CD8-positive, alpha-beta memory T cell (primary cell): ENCODE data around the gene C5. TPM values are rescaled to one million over a fixed set of nuclear protein-coding genes. Genes with fewer than 3 reads are reported as not detected.

ENCODE experiments used
- CTCF ChIA-PET: fragments of 350-600 bp; sonication (Branson Sonifier 250); formaldehyde crosslinking; loops from one replicate; lab custom pipeline; 2021; ENCODE audit warnings: antibody characterized with exemption; lab: Charles Lee
- POLR2A ChIA-PET: fragments of 350-600 bp; sonication (Branson Sonifier 250); formaldehyde crosslinking; loops from one replicate; lab custom pipeline; 2021; ENCODE audit warnings: antibody characterized with exemption; lab: Charles Lee
- DNase-seq, 5 donors: peaks; one replicate each; pipeline versions ENCODE4 v3.0.0 to v3.0.0-alpha.2; 2020 to 2022; ENCODE audit warnings: mixed read lengths in 1 of 5
- H3K27ac ChIP-seq: one replicate; pipeline ENCODE4 v1.7.0; 2013; ENCODE audit warnings: low read depth, mild to moderate bottlenecking, low read length, moderate library complexity
- H3K27me3 ChIP-seq: 2 replicates; pipeline ENCODE4 v1.7.0; 2013; ENCODE audit warnings: low read length, mild to moderate bottlenecking; ENCODE audit not compliant: insufficient read depth, poor library complexity, severe bottlenecking
- H3K36me3 ChIP-seq: 2 replicates; pipeline ENCODE4 v1.7.0; 2013; ENCODE audit warnings: mild to moderate bottlenecking, low read length, moderate library complexity; ENCODE audit not compliant: insufficient read depth
- H3K4me1 ChIP-seq: 2 replicates; pipeline ENCODE4 v1.7.0; 2013; ENCODE audit warnings: mild to moderate bottlenecking, low read length, moderate library complexity; ENCODE audit not compliant: insufficient read depth
- H3K4me3 ChIP-seq: 2 replicates; pipeline ENCODE4 v1.7.0; 2013; ENCODE audit warnings: mild to moderate bottlenecking, low read length
- H3K9me3 ChIP-seq: 2 replicates; pipeline ENCODE4 v1.7.0; 2013; ENCODE audit warnings: mild to moderate bottlenecking, low read length
- H3K27ac Mint-ChIP-seq, 8 donors: one replicate each; pipeline ENCODE4 v1.8.0; 2020 to 2021; ENCODE audit warnings: mixed read lengths in 8 of 8, mild to moderate bottlenecking in 6 of 8, inconsistent platforms in 3 of 8, moderate library complexity in 3 of 8
- H3K27me3 Mint-ChIP-seq, 2 donors: one replicate each; pipeline ENCODE4 v1.8.0; 2020 to 2021; ENCODE audit warnings: mixed read lengths in 2 of 2, mild to moderate bottlenecking in 1 of 2, moderate library complexity in 1 of 2
- H3K36me3 Mint-ChIP-seq, 3 donors: one replicate each; pipeline ENCODE4 v1.8.0; 2020 to 2021; ENCODE audit warnings: mixed read lengths in 3 of 3, inconsistent platforms in 1 of 3, mild to moderate bottlenecking in 1 of 3
- H3K4me1 Mint-ChIP-seq, 3 donors: one replicate each; pipeline ENCODE4 v1.8.0; 2020 to 2021; ENCODE audit warnings: mixed read lengths in 3 of 3, inconsistent platforms in 1 of 3, mild to moderate bottlenecking in 1 of 3
- H3K4me3 Mint-ChIP-seq, 7 donors: one replicate each; pipeline ENCODE4 v1.8.0; 2020 to 2021; ENCODE audit warnings: mixed read lengths in 7 of 7, mild to moderate bottlenecking in 6 of 7, moderate library complexity in 4 of 7, inconsistent platforms in 2 of 7
- H3K9me3 Mint-ChIP-seq, 5 donors: one replicate each; pipeline ENCODE4 v1.8.0; 2020 to 2022; ENCODE audit warnings: mixed read lengths in 5 of 5, mild to moderate bottlenecking in 3 of 5, moderate library complexity in 2 of 5, inconsistent platforms in 1 of 5
- polyA plus RNA-seq: library from polyadenylated mRNA; unstranded; fragments of 300-500 nt; fragmentation: Illumina TruSeq; gene quantifications from one replicate; pipeline ENCODE4 v1.2.3, GENCODE V29; 2021
- total RNA-seq, 2 experiments: library from RNA; stranded (reverse); gene quantifications; one replicate each; pipeline ENCODE4 v1.2.3, GENCODE V29; 2021

The C5 gene
- total and polyA plus RNA-seq, 3 experiments from 2014 or later = 1.1 to 1.3 TPM; not detected in 1

- Mint-ChIP-seq H3K27ac (no peak overlapping the region), H3K27me3 (peaks cover 0 to 2% of the 10 kb centered on the region in 2 donors), H3K9me3 (no peaks in the 10 kb centered on the region), H3K4me1 (no peaks in the 10 kb centered on the region), H3K4me3 (no peak overlapping the region), H3K36me3 (peaks cover 0 to 5% (median 0%) of the 10 kb centered on the region in 3 donors)
- ChIA-PET POLR2A (no interaction called here), CTCF (no interaction called here)
- H3K27me3 ChIP-seq = no peaks in the 10 kb centered on the region
- H3K36me3 ChIP-seq = no peaks in the 10 kb centered on the region
- H3K27ac ChIP-seq = no peak overlapping the region
- no peak overlapping the region for H3K4me3 ChIP-seq
- no peaks in the 10 kb centered on the region for H3K9me3 ChIP-seq
- no peaks in the 10 kb centered on the region for H3K4me1 ChIP-seq
- no peak for DNase-seq
Observed at GRCh38 chr9:121026768-121027167, 23.3 kb downstream of the C5 start.

- H3K27ac Mint-ChIP-seq = no peak overlapping the region
Observed at GRCh38 chr9:121026260-121026691, 23.8 kb downstream of the C5 start.

GRCh38 chr9:121024237-121024636 is 25.8 kb downstream of the C5 start:
- no peak overlapping the region for H3K27ac Mint-ChIP-seq
- CTCF ChIA-PET = no interaction called here
- no peak overlapping the region for H3K4me3 Mint-ChIP-seq

More at GRCh38 chr9:121026260-121026691, 23.8 kb downstream of the C5 start:
- Mint-ChIP-seq H3K36me3 (peaks cover 0 to 5% (median 0%) of the 10 kb centered on the region in 3 donors), H3K27me3 (peaks cover 0 to 2% of the 10 kb centered on the region in 2 donors), H3K9me3 (no peaks in the 10 kb centered on the region), H3K4me3 (no peak overlapping the region), H3K4me1 (no peaks in the 10 kb centered on the region)
- ChIA-PET POLR2A (no interaction called here), CTCF (no interaction called here)
- Histone ChIP-seq H3K4me3 (no peak overlapping the region), H3K27ac (no peak overlapping the region), H3K27me3 (no peaks in the 10 kb centered on the region), H3K9me3 (no peaks in the 10 kb centered on the region), H3K36me3 (no peaks in the 10 kb centered on the region), H3K4me1 (no peaks in the 10 kb centered on the region)
- no peak for DNase-seq

GRCh38 chr9:121023064-121023463 is 27.0 kb downstream of the C5 start:
- Mint-ChIP-seq H3K36me3 (peaks cover 0 to 5% (median 4%) of the 10 kb centered on the region in 3 donors), H3K4me3 (no peak overlapping the region), H3K9me3 (no peaks in the 10 kb centered on the region), H3K4me1 (no peaks in the 10 kb centered on the region), H3K27ac (no peak overlapping the region), H3K27me3 (peaks cover 0 to 2% of the 10 kb centered on the region in 2 donors)
- Histone ChIP-seq H3K9me3 (no peaks in the 10 kb centered on the region), H3K4me1 (no peaks in the 10 kb centered on the region), H3K4me3 (no peak overlapping the region), H3K27ac (no peak overlapping the region), H3K27me3 (no peaks in the 10 kb centered on the region), H3K36me3 (no peaks in the 10 kb centered on the region)
- DNase-seq = no peak
- CTCF ChIA-PET = interaction anchor here (1.2 kb wide), 1 partner anchor 230 kb away, joined by 3 read pairs; the partner anchor contains the start of gene FBXW2
- POLR2A ChIA-PET = no interaction called here

More at GRCh38 chr9:121024237-121024636, 25.8 kb downstream of the C5 start:
- Histone ChIP-seq H3K4me3 (no peak overlapping the region), H3K27me3 (no peaks in the 10 kb centered on the region), H3K36me3 (no peaks in the 10 kb centered on the region), H3K4me1 (no peaks in the 10 kb centered on the region), H3K27ac (no peak overlapping the region), H3K9me3 (no peaks in the 10 kb centered on the region)
- POLR2A ChIA-PET = no interaction called here
- no peaks in the 10 kb centered on the region for H3K4me1 Mint-ChIP-seq
- H3K9me3 Mint-ChIP-seq = no peaks in the 10 kb centered on the region
- no peak for DNase-seq
- H3K36me3 Mint-ChIP-seq = peaks cover 0 to 5% (median 4%) of the 10 kb centered on the region in 3 donors
- H3K27me3 Mint-ChIP-seq = peaks cover 0 to 2% of the 10 kb centered on the region in 2 donors

GRCh38 chr9:121021301-121021700 is 28.8 kb downstream of the C5 start:
- ChIA-PET POLR2A (no interaction called here), CTCF (interaction anchor here (2.0 kb wide), 1 partner anchor 266 kb away, joined by 4 read pairs; no protein-coding TSS in a partner anchor)
- Histone ChIP-seq H3K4me1 (no peaks in the 10 kb centered on the region), H3K27me3 (no peaks in the 10 kb centered on the region), H3K36me3 (no peaks in the 10 kb centered on the region), H3K9me3 (no peaks in the 10 kb centered on the region), H3K4me3 (no peak overlapping the region), H3K27ac (no peak overlapping the region)
- Mint-ChIP-seq H3K4me1 (no peaks in the 10 kb centered on the region), H3K27me3 (peaks cover 0 to 2% of the 10 kb centered on the region in 2 donors), H3K9me3 (no peaks in the 10 kb centered on the region), H3K4me3 (no peak overlapping the region), H3K27ac (no peak overlapping the region), H3K36me3 (peaks cover 0 to 4% (median 0%) of the 10 kb centered on the region in 3 donors)
- DNase-seq = no peak

- ChIA-PET POLR2A (no interaction called here), CTCF (no interaction called here)
- Mint-ChIP-seq H3K9me3 (no peaks in the 10 kb centered on the region), H3K4me3 (no peak overlapping the region), H3K36me3 (peaks cover 0 to 4% (median 0%) of the 10 kb centered on the region in 3 donors), H3K27ac (no peak overlapping the region), H3K27me3 (no peaks in the 10 kb centered on the region), H3K4me1 (no peaks in the 10 kb centered on the region)
- no peaks in the 10 kb centered on the region for H3K27me3 ChIP-seq
- H3K36me3 ChIP-seq = no peaks in the 10 kb centered on the region
- H3K4me1 ChIP-seq = no peaks in the 10 kb centered on the region
- H3K4me3 ChIP-seq = no peak overlapping the region
- no peak for DNase-seq
- H3K9me3 ChIP-seq = no peaks in the 10 kb centered on the region
- no peak overlapping the region for H3K27ac ChIP-seq
Observed at GRCh38 chr9:121019273-121019672, 30.8 kb downstream of the C5 start.

GRCh38 chr9:121013911-121014310 is 36.2 kb downstream of the C5 start:
- CTCF ChIA-PET = no interaction called here
- H3K27me3 ChIP-seq = no peaks in the 10 kb centered on the region
- no peak for DNase-seq
- H3K4me3 ChIP-seq = no peak overlapping the region
- Mint-ChIP-seq H3K27ac (no peak overlapping the region), H3K9me3 (no peaks in the 10 kb centered on the region), H3K4me1 (no peaks in the 10 kb centered on the region), H3K36me3 (no peaks in the 10 kb centered on the region), H3K4me3 (no peak overlapping the region), H3K27me3 (no peaks in the 10 kb centered on the region)
- H3K9me3 ChIP-seq = no peaks in the 10 kb centered on the region
- H3K27ac ChIP-seq = no peak overlapping the region
- H3K36me3 ChIP-seq = no peaks in the 10 kb centered on the region
- POLR2A ChIA-PET = no interaction called here
- H3K4me1 ChIP-seq = no peaks in the 10 kb centered on the region

- H3K9me3 Mint-ChIP-seq = no peaks in the 10 kb centered on the region
- H3K4me1 Mint-ChIP-seq = no peaks in the 10 kb centered on the region
- no peak overlapping the region for H3K27ac ChIP-seq
- peaks cover 0 to 5% (median 4%) of the 10 kb centered on the region in 3 donors for H3K36me3 Mint-ChIP-seq
- CTCF ChIA-PET = no interaction called here
- no peak overlapping the region for H3K4me3 Mint-ChIP-seq
- no peak overlapping the region for H3K27ac Mint-ChIP-seq
- H3K36me3 ChIP-seq = no peaks in the 10 kb centered on the region
- peaks cover 0 to 4% of the 10 kb centered on the region in 2 donors for H3K27me3 Mint-ChIP-seq
- no peaks in the 10 kb centered on the region for H3K4me1 ChIP-seq
- H3K27me3 ChIP-seq = no peaks in the 10 kb centered on the region
- DNase-seq = no peak
- POLR2A ChIA-PET = no interaction called here
- no peak overlapping the region for H3K4me3 ChIP-seq
- H3K9me3 ChIP-seq = no peaks in the 10 kb centered on the region
Observed at GRCh38 chr9:121009650-121010049, 40.4 kb downstream of the C5 start.
